CD4-positive, CD25-positive, alpha-beta regulatory T cell (primary cell): ENCODE data around the gene UBE2G1. TPM values are rescaled to one million over a fixed set of nuclear protein-coding genes. Genes with fewer than 3 reads are reported as not detected.

Source experiments
- ATAC-seq, 2 donors: fragments of 150-1000 bp; cut with Tn5 transposase; one replicate each; pipeline ENCODE4 v1.10.0; 2021; ENCODE audit warnings: low read depth in 2 of 2, moderate number of reproducible peaks in 2 of 2, moderate library complexity in 1 of 2
- DNase-seq, 3 donors: peaks; one replicate each; pipeline versions ENCODE4 v3.0.0 to v3.0.0-alpha.2; 2012 to 2022; ENCODE audit warnings: mixed read lengths in 1 of 3
- H3K27ac ChIP-seq: one replicate; pipeline ENCODE4 v1.7.0; 2013; ENCODE audit warnings: mild to moderate bottlenecking, low read length; ENCODE audit not compliant: insufficient read depth, poor library complexity, severe bottlenecking
- H3K27me3 ChIP-seq: one replicate; pipeline ENCODE4 v1.7.0; 2013; ENCODE audit warnings: low read length; ENCODE audit not compliant: control insufficient read depth, insufficient read depth
- H3K36me3 ChIP-seq: one replicate; pipeline ENCODE4 v1.7.0; 2013; ENCODE audit warnings: mild to moderate bottlenecking, low read length, moderate library complexity; ENCODE audit not compliant: control insufficient read depth, insufficient read depth
- H3K4me1 ChIP-seq: 2 replicates; pipeline ENCODE4 v1.7.0; 2013; ENCODE audit warnings: mild to moderate bottlenecking, low read length; ENCODE audit not compliant: insufficient read depth, control insufficient read depth, poor library complexity, severe bottlenecking
- H3K4me3 ChIP-seq: one replicate; pipeline ENCODE4 v1.7.0; 2013; ENCODE audit warnings: low read depth, mild to moderate bottlenecking, low read length, moderate library complexity
- H3K9me3 ChIP-seq, 2 experiments: 1 replicate in 1 of 2; 2 replicates in 1 of 2; pipeline ENCODE4 v1.7.0; 2013; ENCODE audit warnings: low read length in 2 of 2, mild to moderate bottlenecking in 1 of 2, moderate library complexity in 1 of 2; ENCODE audit not compliant: control insufficient read depth in 2 of 2
- H3K27ac Mint-ChIP-seq, 3 donors: one replicate each; pipeline ENCODE4 v1.8.0; 2020 to 2022; ENCODE audit warnings: mild to moderate bottlenecking in 3 of 3, mixed read lengths in 3 of 3, moderate library complexity in 2 of 3
- H3K27me3 Mint-ChIP-seq: one replicate; pipeline ENCODE4 v1.8.0; 2022; ENCODE audit warnings: mild to moderate bottlenecking, mixed read lengths
- H3K36me3 Mint-ChIP-seq: one replicate; pipeline ENCODE4 v1.8.0; 2020; ENCODE audit warnings: mixed read lengths
- H3K4me1 Mint-ChIP-seq, 4 donors: one replicate each; pipeline ENCODE4 v1.8.0; 2020 to 2022; ENCODE audit warnings: mixed read lengths in 4 of 4, mild to moderate bottlenecking in 1 of 4
- H3K4me3 Mint-ChIP-seq, 4 donors: one replicate each; pipeline ENCODE4 v1.8.0; 2020 to 2022; ENCODE audit warnings: mild to moderate bottlenecking in 4 of 4, mixed read lengths in 4 of 4, moderate library complexity in 3 of 4
- H3K9me3 Mint-ChIP-seq, 7 donors: one replicate each; pipeline ENCODE4 v1.8.0; 2020 to 2022; ENCODE audit warnings: mixed read lengths in 7 of 7, mild to moderate bottlenecking in 3 of 7, moderate library complexity in 2 of 7
- polyA plus RNA-seq, 4 donors: library from polyadenylated mRNA; unstranded; fragments of 300-500 nt; fragmentation: Illumina TruSeq; gene quantifications; one replicate each; pipeline ENCODE4 v1.2.3, GENCODE V29; 2021
- total RNA-seq: library from RNA; stranded (reverse); gene quantifications from one replicate; pipeline ENCODE4 v1.2.3, GENCODE V29; 2022

Gene UBE2G1
- total and polyA plus RNA-seq, 5 donors from 2014 or later, result 55.0 to 67.9 (median 61.0) TPM

DNA sequence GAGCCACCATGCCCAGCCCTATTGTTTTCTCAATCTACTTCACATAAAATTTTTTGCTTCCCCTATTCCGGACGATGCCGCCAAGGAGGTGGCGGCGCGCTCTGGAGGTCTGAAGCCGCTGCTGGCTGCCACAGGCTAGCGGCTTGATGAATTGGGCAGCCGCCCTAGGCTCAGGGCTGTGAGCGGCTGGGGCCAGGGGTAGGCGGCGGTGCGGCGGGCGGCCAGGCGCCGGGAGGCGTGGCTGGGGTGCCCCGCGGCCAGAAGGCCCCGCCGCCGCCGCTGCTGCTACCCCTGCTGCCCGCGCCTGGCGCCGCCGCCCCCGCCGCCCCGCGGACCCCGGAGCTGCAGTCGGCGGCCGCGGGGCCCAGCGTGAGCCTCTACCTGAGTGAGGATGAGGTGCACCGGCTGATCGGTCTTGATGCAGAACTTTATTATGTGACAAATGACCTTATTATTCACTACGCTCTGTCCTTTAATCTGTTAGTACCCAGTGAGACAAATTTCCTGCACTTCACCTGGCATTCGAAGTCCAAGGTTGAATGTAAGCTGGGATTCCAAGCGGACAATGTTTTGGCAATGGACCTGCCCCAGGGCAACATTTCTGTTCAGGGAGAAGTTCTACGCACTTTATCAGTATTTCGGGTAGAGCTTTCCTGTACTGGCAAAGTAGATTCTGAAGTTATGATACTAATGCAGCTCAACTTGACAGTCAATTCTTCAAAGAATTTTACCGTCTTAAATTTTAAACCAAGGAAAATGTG lies 144.4 kb downstream of the UBE2G1 start:
- Histone ChIP-seq H3K27me3 (no peaks in the 10 kb centered on the region), H3K27ac (no peak overlapping the region), H3K9me3 (no peaks in the 10 kb centered on the region), H3K36me3 (peaks cover 23% of the 10 kb centered on the region), H3K4me3 (no peak overlapping the region), H3K4me1 (no peaks in the 10 kb centered on the region)
- Mint-ChIP-seq H3K27ac (no peak overlapping the region), H3K9me3 (no peaks in the 10 kb centered on the region), H3K36me3 (peaks cover 9% of the 10 kb centered on the region), H3K4me3 (no peak overlapping the region), H3K4me1 (peaks cover 0 to 2% (median 0%) of the 10 kb centered on the region in 4 donors), H3K27me3 (no peaks in the 10 kb centered on the region)
- no peak for DNase-seq
- ATAC-seq, result no peak

- peaks cover 13% of the 10 kb centered on the region for H3K36me3 Mint-ChIP-seq
- H3K9me3 Mint-ChIP-seq, result no peaks in the 10 kb centered on the region
- no peaks in the 10 kb centered on the region for H3K27me3 ChIP-seq
- H3K4me1 ChIP-seq, result no peaks in the 10 kb centered on the region
- no peak for DNase-seq
- no peaks in the 10 kb centered on the region for H3K27me3 Mint-ChIP-seq
- H3K27ac ChIP-seq, result no peak overlapping the region
- H3K36me3 ChIP-seq, result peaks cover 30% of the 10 kb centered on the region
- no peaks in the 10 kb centered on the region for H3K9me3 ChIP-seq
- no peak for ATAC-seq
- no peak overlapping the region for H3K27ac Mint-ChIP-seq
- H3K4me3 Mint-ChIP-seq, result no peak overlapping the region
- peaks cover 0 to 4% (median 0%) of the 10 kb centered on the region in 4 donors for H3K4me1 Mint-ChIP-seq
- no peak overlapping the region for H3K4me3 ChIP-seq
Measured at GRCh38 chr17:4221163-4221562, 145.3 kb downstream of the UBE2G1 start.

GRCh38 chr17:4220655-4221054 lies 145.8 kb downstream of the UBE2G1 start:
- Histone ChIP-seq H3K4me1 (peaks cover 1% of the 10 kb centered on the region), H3K4me3 (no peak overlapping the region), H3K9me3 (no peaks in the 10 kb centered on the region), H3K36me3 (peaks cover 28% of the 10 kb centered on the region), H3K27ac (no peak overlapping the region), H3K27me3 (no peaks in the 10 kb centered on the region)
- Mint-ChIP-seq H3K4me1 (peaks cover under 1 to 5% (median under 1%) of the 10 kb centered on the region in 4 donors), H3K27ac (no peak overlapping the region), H3K27me3 (no peaks in the 10 kb centered on the region), H3K4me3 (no peak overlapping the region), H3K9me3 (no peaks in the 10 kb centered on the region), H3K36me3 (peaks cover 13% of the 10 kb centered on the region)
- DNase-seq (no peak), ATAC-seq (no peak)

Other genes with a start within 250 kb of the UBE2G1 start
- gene ZZEF1, start 223.6 kb downstream of the UBE2G1 start, total RNA-seq, result 103 TPM
- gene ZZEF1, start 223.6 kb downstream of the UBE2G1 start, polyA plus RNA-seq, result 1 to 10 TPM; 4.6 to 7.2 (median 5.0) TPM
- 4.9 TPM for gene CYB5D2, start 223.5 kb downstream of the UBE2G1 start, total RNA-seq
- 10 to 100 TPM; 12.5 to 19.0 (median 15.5) TPM for gene CYB5D2, start 223.5 kb downstream of the UBE2G1 start, polyA plus RNA-seq
- gene ANKFY1, start 102.7 kb downstream of the UBE2G1 start, total RNA-seq, result 61.0 TPM
- 10 to 100 TPM in 3 of 4 donors, 1 to 10 TPM in 1; 9.9 to 12.6 (median 11.0) TPM for gene ANKFY1, start 102.7 kb downstream of the UBE2G1 start, polyA plus RNA-seq
- 2.5 TPM for gene SPNS3, start 67.3 kb upstream of the UBE2G1 start, total RNA-seq
- gene SPNS3, start 67.3 kb upstream of the UBE2G1 start, polyA plus RNA-seq, result 1 to 10 TPM; 4.5 to 8.8 (median 7.7) TPM
- 0.94 TPM for gene SPNS2, start 132.2 kb upstream of the UBE2G1 start, total RNA-seq
- gene SPNS2, start 132.2 kb upstream of the UBE2G1 start, polyA plus RNA-seq, result not detected
- 59.3 TPM for gene MYBBP1A, start 188.7 kb upstream of the UBE2G1 start, total RNA-seq
- gene MYBBP1A, start 188.7 kb upstream of the UBE2G1 start, polyA plus RNA-seq, result 10 to 100 TPM in 2 of 4 donors, 1 to 10 TPM in 2; 7.7 to 13.6 (median 10.7) TPM
- not detected for gene GGT6, start 193.9 kb upstream of the UBE2G1 start, total RNA-seq
- gene GGT6, start 193.9 kb upstream of the UBE2G1 start, polyA plus RNA-seq, result not detected
- not detected for gene SMTNL2, start 217.9 kb upstream of the UBE2G1 start, total RNA-seq
- gene SMTNL2, start 217.9 kb upstream of the UBE2G1 start, polyA plus RNA-seq, result not detected